ENCODE results near the gene KCNE1. TPM values are rescaled to one million over a fixed set of nuclear protein-coding genes. Genes with fewer than 3 reads are reported as not detected.
"Not testable (repeated sequence)": the region's sequence is repeated elsewhere in the genome, so short reads cannot be mapped to it uniquely, and the experiment has no call there.

The KCNE1 gene
- polyA plus RNA-seq, 3 donors from 2014 or later, result not detected

- not testable (repeated sequence) for H3K36me3 Mint-ChIP-seq; H3K27ac Mint-ChIP-seq; DNase-seq; H3K9me3 Mint-ChIP-seq; H3K4me3 Mint-ChIP-seq; H3K27me3 Mint-ChIP-seq (ENCODE audit: low read depth in 3 of 3); H3K4me1 Mint-ChIP-seq
Measured at GRCh38 chr21:34406102-34406501, 105.9 kb downstream of the KCNE1 start.

GRCh38 chr21:34405686-34406085, 106.3 kb downstream of the KCNE1 start:
- H3K27ac Mint-ChIP-seq; H3K9me3 Mint-ChIP-seq; H3K4me1 Mint-ChIP-seq; DNase-seq; H3K27me3 Mint-ChIP-seq (ENCODE audit: low read depth in 3 of 3); H3K4me3 Mint-ChIP-seq; H3K36me3 Mint-ChIP-seq: not testable (repeated sequence)

- H3K27ac Mint-ChIP-seq, result not testable (repeated sequence)
Measured at GRCh38 chr21:34404742-34405141, 107.3 kb downstream of the KCNE1 start.

GRCh38 chr21:34400522-34400921, 111.5 kb downstream of the KCNE1 start:
- DNase-seq; H3K27ac Mint-ChIP-seq; H3K4me3 Mint-ChIP-seq; H3K9me3 Mint-ChIP-seq; H3K27me3 Mint-ChIP-seq (ENCODE audit: low read depth in 3 of 3); H3K36me3 Mint-ChIP-seq; H3K4me1 Mint-ChIP-seq: not testable (repeated sequence)

More at GRCh38 chr21:34404742-34405141, 107.3 kb downstream of the KCNE1 start:
- H3K9me3 Mint-ChIP-seq; DNase-seq; H3K36me3 Mint-ChIP-seq; H3K27me3 Mint-ChIP-seq (ENCODE audit: low read depth in 3 of 3); H3K4me1 Mint-ChIP-seq; H3K4me3 Mint-ChIP-seq: not testable (repeated sequence)

Other genes with a start within 250 kb of the KCNE1 start
- under 1 TPM in 1 of 3 donors, not detected in 2; 0.27 TPM for gene KCNE2, start 148.2 kb downstream of the KCNE1 start, polyA plus RNA-seq
- 10 to 100 TPM in 1 of 3 donors, 1 to 10 TPM in 2; 3.9 to 11.1 (median 7.0) TPM for gene SMIM11, start 136.7 kb downstream of the KCNE1 start, polyA plus RNA-seq
- gene SMIM34, start 88.3 kb downstream of the KCNE1 start, polyA plus RNA-seq, result not detected
- gene RCAN1, start 102.9 kb upstream of the KCNE1 start, polyA plus RNA-seq, result 10 to 100 TPM; 14.2 to 24.6 (median 17.5) TPM
- not detected for gene CLIC6, start 156.8 kb upstream of the KCNE1 start, polyA plus RNA-seq

Measured in immature natural killer cell (primary cell).